K562 (cell line): ENCODE results near the gene SEC22C. TPM values are rescaled to one million over a fixed set of nuclear protein-coding genes. Genes with fewer than 3 reads are reported as not detected.

Experiments used
- ATAC-seq: fragments of 200-7000 bp; cut with Tn5 transposase; 3 replicates; pipeline ENCODE4 v1.9.1; 2020; ENCODE audit warnings: moderate library complexity
- BruUV-seq: library from RNA; stranded (reverse); fragments of 400-500 nt; replicated peaks from 2 replicates; lab custom pipeline; 2021; lab: Mats Ljungman, UMichigan
- CTCF ChIA-PET: fragments of 300-600 bp; formaldehyde crosslinking; extraction: SDS; loops from one replicate; lab custom pipeline; 2021; ENCODE audit warnings: low intra/inter-chr PET ratio; lab: Yijun Ruan, JAX
- POLR2A ChIA-PET: fragments of 300-600, 350-650 bp; sonication (Branson Sonifier 250); formaldehyde crosslinking; extraction: SDS; loops from one replicate; lab custom pipeline; 2021; ENCODE audit warnings: antibody characterized with exemption, inconsistent platforms; lab: Yijun Ruan, JAX
- DNase-seq, 4 experiments: peaks; one replicate each; pipeline versions ENCODE4 v3.0.0 to v3.0.0-alpha.2; 2011 to 2018; ENCODE audit warnings: low spot score in 3 of 4, mixed read lengths in 3 of 4; ENCODE audit errors: extremely low read depth in 1 of 4
- FAIRE-seq: peaks from 2 replicates; lab custom pipeline; 2011; peaks lifted over from hg19 to GRCh38; lab: Jason Lieb, UNC
- H2AFZ ChIP-seq: 2 replicates; pipeline ENCODE4 v1.6.0; 2011; ENCODE audit warnings: low read depth, low read length, control low read depth, inconsistent platforms
- H3K27ac ChIP-seq: fragments of 200-600 bp; 3 replicates; pipeline ENCODE4 v1.8.0; 2011; ENCODE audit warnings: low read depth, mild to moderate bottlenecking, control low read depth, inconsistent platforms, low read length, moderate library complexity, mixed read lengths; ENCODE audit errors: extremely low read depth
- H3K27me3 ChIP-seq, 2 experiments: fragments of 300-600 bp in 1 of 2; 2 replicates in 1 of 2; 3 replicates in 1 of 2; pipeline versions ENCODE4 v1.6.0 to v1.8.0; 2011; ENCODE audit warnings: inconsistent platforms in 2 of 2, low read length in 2 of 2, mild to moderate bottlenecking in 1 of 2, mixed read lengths in 1 of 2, moderate library complexity in 1 of 2; ENCODE audit not compliant: control insufficient read depth in 2 of 2, insufficient read depth in 2 of 2
- H3K36me3 ChIP-seq: fragments of 300-600 bp; 3 replicates; pipeline ENCODE4 v1.8.0; 2011; ENCODE audit warnings: mild to moderate bottlenecking, low read length, inconsistent platforms; ENCODE audit not compliant: control insufficient read depth, insufficient read depth
- H3K4me1 ChIP-seq, 2 experiments: fragments of 200-600 bp in 1 of 2; replicated peaks in 1 of 2; 2 replicates in 1 of 2; 3 replicates in 1 of 2; pipeline versions ENCODE4 v1.5.1 to v1.8.0; 2011; ENCODE audit warnings: inconsistent platforms in 2 of 2, low read length in 2 of 2, mild to moderate bottlenecking in 1 of 2, mixed read lengths in 1 of 2, moderate library complexity in 1 of 2; ENCODE audit not compliant: control insufficient read depth in 2 of 2, insufficient read depth in 2 of 2
- H3K4me2 ChIP-seq: 2 replicates; pipeline ENCODE4 v1.6.1; 2011; ENCODE audit warnings: low read length, control low read depth, inconsistent platforms, mixed read lengths; ENCODE audit not compliant: insufficient read depth
- H3K4me3 ChIP-seq: fragments of 200-600 bp; sonication (generic), shearing (Covaris generic); 2 replicates; pipeline ENCODE4 v1.5.1; 2016; ENCODE audit warnings: control low read depth, inconsistent platforms
- H3K79me2 ChIP-seq: fragments of 200-600 bp; 3 replicates; pipeline ENCODE4 v1.8.0; 2011; ENCODE audit warnings: low read length, inconsistent platforms; ENCODE audit not compliant: control insufficient read depth, insufficient read depth
- H3K9ac ChIP-seq, 2 experiments: 2 replicates each; pipeline versions ENCODE4 v1.6.0 to v1.6.1; 2011; ENCODE audit warnings: low read depth in 2 of 2, low read length in 2 of 2, control low read depth in 1 of 2, inconsistent platforms in 1 of 2, mild to moderate bottlenecking in 1 of 2, mixed read lengths in 1 of 2; ENCODE audit not compliant: insufficient read depth in 1 of 2
- H3K9me1 ChIP-seq: one replicate; pipeline ENCODE4 v1.6.0; 2011; ENCODE audit warnings: inconsistent platforms, mild to moderate bottlenecking, low read length, moderate library complexity; ENCODE audit not compliant: control insufficient read depth, insufficient read depth
- H3K9me3 ChIP-seq: replicated peaks from 2 replicates; pipeline ENCODE4 v1.5.1; 2011; ENCODE audit warnings: low read depth, low read length, inconsistent platforms; ENCODE audit not compliant: control insufficient read depth, insufficient read depth
- H4K20me1 ChIP-seq: replicated peaks from 2 replicates; pipeline ENCODE4 v1.6.1; 2011; ENCODE audit warnings: low read length, inconsistent platforms, mixed read lengths; ENCODE audit not compliant: control insufficient read depth, insufficient read depth
- ARHGAP35 ChIP-seq: fragments of 450-650 bp; IDR thresholded peaks from 2 replicates; pipeline ENCODE4 v1.6.1; 2018; ENCODE audit not compliant: partially characterized antibody
- CTCFL ChIP-seq: IDR thresholded peaks from 2 replicates; pipeline ENCODE4 v1.6.1; 2011; ENCODE audit warnings: borderline replicate concordance, low read depth, mild to moderate bottlenecking, moderate library complexity, low read length; ENCODE audit not compliant: insufficient read depth, poor library complexity, severe bottlenecking
- DACH1 ChIP-seq: fragments of 450-650 bp; IDR thresholded peaks from 2 replicates; pipeline ENCODE4 v1.6.1; 2018; ENCODE audit not compliant: partially characterized antibody
- EGR1 ChIP-seq: fragments of 450-650 bp; conservative IDR thresholded peaks from 2 replicates; pipeline ENCODE4 v1.6.1; 2017; ENCODE audit warnings: mild to moderate bottlenecking
- PTTG1 ChIP-seq: fragments of 450-650 bp; IDR thresholded peaks from 2 replicates; pipeline ENCODE4 v1.6.1; 2016; ENCODE audit warnings: low read depth, mild to moderate bottlenecking, missing genetic modification characterization, missing compliant biosample characterization
- SIRT6 ChIP-seq: IDR thresholded peaks from one replicate; pipeline ENCODE4 v1.6.1; 2012; ENCODE audit warnings: low read depth, mild to moderate bottlenecking, control low read depth, inconsistent platforms, low read length, moderate library complexity
- SMAD3 ChIP-seq: fragments of 450-650 bp; formaldehyde crosslinking; conservative IDR thresholded peaks from 2 replicates; pipeline ENCODE4 v1.4.0; 2020; ENCODE audit warnings: mild to moderate bottlenecking
- SMARCE1 ChIP-seq: fragments of 450-650 bp; IDR thresholded peaks from 2 replicates; pipeline ENCODE4 v1.7.1; 2016; ENCODE audit warnings: mild to moderate bottlenecking
- SP1 ChIP-seq: sonication (generic); formaldehyde crosslinking; IDR thresholded peaks from 2 replicates; pipeline ENCODE4 v1.8.1; 2022; ENCODE audit warnings: mild to moderate bottlenecking, missing genetic modification reagents
- TEAD1 ChIP-seq, 2 experiments: fragments of 450-650 bp in 1 of 2; sonication (generic) in 1 of 2; formaldehyde crosslinking; IDR thresholded peaks; 2 replicates each; pipeline versions ENCODE4 v1.4.0 to v1.8.0; 2020 to 2022; ENCODE audit warnings: mild to moderate bottlenecking in 2 of 2, missing genetic modification reagents in 1 of 2
- THAP12 ChIP-seq: fragments of 250-450 bp; sonication (Bioruptor Pico); IDR thresholded peaks from 2 replicates; pipeline ENCODE4 v1.9.0; 2021; ENCODE audit warnings: mild to moderate bottlenecking, inconsistent platforms
- ZC3H11A ChIP-seq: IDR thresholded peaks from 2 replicates; pipeline ENCODE4 v1.6.1; 2012; ENCODE audit warnings: low read depth, low read length, improper control_type of control experiment
- ZFP30 ChIP-seq: fragments of 250-450 bp; sonication (Bioruptor Pico); IDR thresholded peaks from 2 replicates; pipeline ENCODE4 v1.8.0; 2022; ENCODE audit warnings: moderate library complexity, mild to moderate bottlenecking, inconsistent platforms, borderline replicate concordance
- ZNF354B ChIP-seq: fragments of 250-450 bp; sonication (Bioruptor Pico); IDR thresholded peaks from 2 replicates; pipeline ENCODE4 v1.4.0; 2020
- ZNF511 ChIP-seq: sonication (generic); formaldehyde crosslinking; IDR thresholded peaks from 2 replicates; pipeline ENCODE4 v1.8.0; 2022; ENCODE audit warnings: mild to moderate bottlenecking, missing genetic modification reagents
- WGBS: fragments of 100-300 bp; shearing (Covaris generic); methylation state at CpG from one replicate; pipeline ENCODE4 v1.1.6; 2016; ENCODE audit warnings: low coverage, mixed read lengths; ENCODE audit not compliant: insufficient coverage; ENCODE audit errors: missing lambda C conversion rate; 5-methylcytosine and 5-hydroxymethylcytosine counted together
- in situ Hi-C: fragments of 300-500 bp; cut with MboI; formaldehyde crosslinking; loops from 4 replicates; pipeline ENCODE4 v1.15.0; 2018; ENCODE audit warnings: inconsistent platforms, mixed read lengths
- intact Hi-C: fragments of 100-400 bp; cut with micrococcal nuclease; formaldehyde crosslinking; loops from 2 replicates; pipeline ENCODE4 v1.14.2; 2022
- polyA plus RNA-seq, 8 experiments: library from polyadenylated mRNA; depleted of rRNA in 4 of 8; stranded (reverse) in 5 of 8; unstranded in 3 of 8; fragments of >200 nt; fragmentation: Nextera tagmentation in 2 of 8; fragmentation: Illumina TruSeq in 1 of 8; extraction: Ambion mirVana in 2 of 8; extraction: Trizol in 1 of 8; gene quantifications; 2 replicates each; pipeline versions ENCODE4 v1.2.1 to v1.2.3, GENCODE V29; 2011 to 2014; ENCODE audit warnings: inconsistent platforms in 1 of 8, missing spikeins in 1 of 8
- total RNA-seq, 7 experiments: library from RNA; depleted of rRNA in 6 of 7; stranded (reverse); fragments of >200 nt in 6 of 7; fragmentation: Illumina TruSeq in 2 of 7; extraction: Trizol in 2 of 7; gene quantifications; 2 replicates each; pipeline versions ENCODE4 v1.2.1 to v1.2.3, GENCODE V29; 2011 to 2021; ENCODE audit warnings: low replicate concordance in 1 of 7

The SEC22C gene
- total and polyA plus RNA-seq, 9 of the 15 experiments (the other 6 are each of a cell fraction or from before 2014, with no cell fraction given), result 35.6 to 68.4 (median 50.7) TPM

- DNase-seq (peak; percentile 80 to 94 (median 89)), ATAC-seq (peak; percentile 85), FAIRE-seq (peak; percentile 86)
- no peaks in the 10 kb centered on the region for H3K79me2 ChIP-seq
- no peak overlapping the region for H2AFZ ChIP-seq
- peaks cover 0 to 12% of the 10 kb centered on the region in 2 experiments; a peak in 2 of 5 replicates for H3K27me3 ChIP-seq
- H3K27ac ChIP-seq, result no peak overlapping the region
- in situ Hi-C loops, result loop anchor here (5.0 kb wide), 1 partner anchor 293 kb away; no protein-coding TSS in a partner anchor
- H3K4me3 ChIP-seq, result no peak overlapping the region
- ChIA-PET CTCF (interaction anchor here (0.6 to 1.3 kb wide), 4 partner anchors 39 to 310 kb away, joined by 3 to 11 read pairs (median 6); no protein-coding TSS in a partner anchor), POLR2A (interaction anchor here (0.7 kb wide), 1 partner anchor 19 kb away, joined by 4 read pairs; no protein-coding TSS in a partner anchor)
- H3K9me3 ChIP-seq, result no peaks in the 10 kb centered on the region
- H4K20me1 ChIP-seq, result peaks cover 13% of the 10 kb centered on the region
- H3K4me1 ChIP-seq, result peaks cover 0 to 6% of the 10 kb centered on the region in 2 experiments; a peak in 2 of 5 replicates
- H3K9ac ChIP-seq, result no peak overlapping the region
- H3K9me1 ChIP-seq, result no peaks in the 10 kb centered on the region
- no TSS peak for BruUV-seq
- H3K36me3 ChIP-seq, result no peaks in the 10 kb centered on the region
- intact Hi-C loops, result loop anchor here (1.0 to 5.0 kb wide), 3 partner anchors 39 to 648 kb away; no protein-coding TSS in a partner anchor
- WGBS, result 9% methylated on average over 14 of the region's 14 CpGs
- no peak overlapping the region for H3K4me2 ChIP-seq
- TF ChIP-seq SMARCE1 (no peak), THAP12 (0 out of 2 replicates have a peak, but pooled peaks have one; percentile 11), SP1 (CRISPR knock-in tag) (peak; percentile 12; the same call in 1 of the 2 replicates), EGR1 (peak; percentile 27; the same call in 1 of the 2 replicates), ZC3H11A (no peak), TEAD1 (CRISPR knock-in tag; IDR thresholded peaks at IDR 0.05) (no peak), ZNF354B (CRISPR knock-in tag) (no peak), ZNF511 (no peak), CTCFL (peak; percentile 28), SIRT6 (no peak), PTTG1 (tag) (no peak), ARHGAP35 (no peak), SMAD3 (CRISPR knock-in tag) (no peak), ZFP30 (no peak), DACH1 (no peak)
Measured at GRCh38 chr3:42539871-42540714, 41.7 kb downstream of the SEC22C start.
